Activated CD4-positive, alpha-beta T cell treated with anti-CD3 and anti-CD28 coated beads for 24 hours (primary cell): ENCODE measurements around the gene TLX3.

ENCODE experiments used
- DNase-seq, 2 donors: peaks; one replicate each; pipeline ENCODE4 v3.0.0-alpha.2; 2020; ENCODE audit warnings: low read depth in 2 of 2

Gene TLX3

GRCh38 chr5:171306166-171306565 lies 2.9 kb upstream of the TLX3 start:
- no peak for DNase-seq

DNA sequence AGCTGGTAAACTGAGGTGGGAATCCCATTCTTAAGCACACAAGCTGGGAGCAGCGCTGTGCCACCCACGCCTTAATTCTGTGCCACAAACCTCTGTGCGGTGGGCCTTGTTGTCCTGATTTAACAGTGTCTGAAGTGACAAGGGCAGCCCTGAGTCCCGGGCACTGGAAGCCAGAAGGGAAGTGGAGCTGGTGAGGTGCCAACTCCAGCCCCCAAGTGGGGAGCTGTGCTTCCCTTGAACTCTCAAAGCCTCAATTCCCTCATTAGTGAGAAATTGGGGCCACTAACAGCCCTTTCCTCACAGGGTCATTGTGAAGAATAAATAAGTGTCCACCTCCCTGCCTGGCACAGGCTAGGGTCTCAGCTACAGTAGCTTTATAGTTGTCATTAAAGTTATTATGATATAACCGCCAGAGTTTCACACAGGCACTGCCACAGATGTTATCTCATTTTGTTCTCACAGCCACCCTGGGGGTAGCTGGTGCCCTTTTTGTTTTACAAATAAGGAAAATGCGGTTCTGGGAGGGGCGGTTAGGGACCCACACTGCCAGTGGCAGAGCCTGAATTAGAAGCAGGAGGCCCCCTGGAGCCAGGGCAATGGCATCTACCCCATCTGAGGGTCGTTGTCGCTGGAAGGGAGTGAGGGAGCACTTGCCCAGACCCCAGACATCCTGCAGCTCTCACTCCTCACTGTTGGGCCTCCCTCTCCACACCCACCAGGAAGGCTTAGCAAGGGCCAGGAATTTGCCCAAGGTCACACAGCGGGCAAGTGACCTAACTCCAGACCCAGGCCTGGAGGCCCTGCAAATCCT lies 2.1 kb upstream of the TLX3 start:
- DNase-seq, result no peak

GRCh38 chr5:171307789-171308452 lies 1.1 kb upstream of the TLX3 start:
- no peak for DNase-seq

DNA sequence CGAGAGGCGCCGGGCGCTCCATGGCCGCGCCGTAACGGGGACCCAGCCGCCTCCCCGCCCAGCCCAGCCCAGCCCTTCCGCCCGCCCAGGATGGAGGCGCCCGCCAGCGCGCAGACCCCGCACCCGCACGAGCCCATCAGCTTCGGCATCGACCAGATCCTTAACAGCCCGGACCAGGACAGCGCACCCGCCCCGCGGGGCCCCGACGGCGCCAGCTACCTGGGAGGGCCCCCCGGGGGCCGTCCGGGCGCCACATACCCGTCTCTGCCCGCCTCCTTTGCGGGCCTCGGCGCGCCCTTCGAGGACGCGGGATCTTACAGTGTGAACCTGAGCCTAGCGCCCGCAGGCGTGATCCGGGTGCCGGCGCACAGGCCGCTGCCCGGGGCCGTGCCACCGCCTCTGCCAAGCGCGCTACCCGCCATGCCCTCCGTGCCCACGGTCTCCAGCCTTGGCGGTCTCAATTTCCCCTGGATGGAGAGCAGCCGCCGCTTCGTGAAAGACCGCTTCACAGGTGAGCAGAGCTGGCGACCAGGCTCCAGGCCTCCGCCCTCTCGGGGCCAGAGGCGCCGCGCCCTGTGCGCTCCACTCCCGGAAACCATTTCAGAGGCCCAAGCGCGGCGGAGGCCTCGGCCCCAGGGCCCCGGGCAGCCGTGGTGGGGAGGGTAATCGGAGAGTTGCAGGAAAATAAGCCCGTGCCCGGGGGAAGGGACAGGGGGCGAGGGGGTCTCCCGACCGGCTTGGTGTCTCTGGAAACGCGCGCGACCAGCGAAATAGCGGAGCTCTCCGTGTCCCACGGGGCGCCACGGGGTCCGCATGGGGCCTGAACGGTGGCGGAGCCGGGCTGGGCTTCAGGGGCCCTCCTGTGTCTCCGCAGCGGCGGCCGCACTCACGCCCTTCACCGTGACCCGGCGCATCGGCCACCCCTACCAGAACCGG lies 496 bp downstream of the TLX3 start:
- no peak for DNase-seq

GRCh38 chr5:171310212-171310818 lies 1.3 kb downstream of the TLX3 start:
- DNase-seq, result peak in 1 of 2 donors; percentile 19

- no peak for DNase-seq
Measured at GRCh38 chr5:171310819-171311321, 1.8 kb downstream of the TLX3 start.

GRCh38 chr5:171311322-171312077 lies 2.5 kb downstream of the TLX3 start:
- DNase-seq, result no peak

DNA sequence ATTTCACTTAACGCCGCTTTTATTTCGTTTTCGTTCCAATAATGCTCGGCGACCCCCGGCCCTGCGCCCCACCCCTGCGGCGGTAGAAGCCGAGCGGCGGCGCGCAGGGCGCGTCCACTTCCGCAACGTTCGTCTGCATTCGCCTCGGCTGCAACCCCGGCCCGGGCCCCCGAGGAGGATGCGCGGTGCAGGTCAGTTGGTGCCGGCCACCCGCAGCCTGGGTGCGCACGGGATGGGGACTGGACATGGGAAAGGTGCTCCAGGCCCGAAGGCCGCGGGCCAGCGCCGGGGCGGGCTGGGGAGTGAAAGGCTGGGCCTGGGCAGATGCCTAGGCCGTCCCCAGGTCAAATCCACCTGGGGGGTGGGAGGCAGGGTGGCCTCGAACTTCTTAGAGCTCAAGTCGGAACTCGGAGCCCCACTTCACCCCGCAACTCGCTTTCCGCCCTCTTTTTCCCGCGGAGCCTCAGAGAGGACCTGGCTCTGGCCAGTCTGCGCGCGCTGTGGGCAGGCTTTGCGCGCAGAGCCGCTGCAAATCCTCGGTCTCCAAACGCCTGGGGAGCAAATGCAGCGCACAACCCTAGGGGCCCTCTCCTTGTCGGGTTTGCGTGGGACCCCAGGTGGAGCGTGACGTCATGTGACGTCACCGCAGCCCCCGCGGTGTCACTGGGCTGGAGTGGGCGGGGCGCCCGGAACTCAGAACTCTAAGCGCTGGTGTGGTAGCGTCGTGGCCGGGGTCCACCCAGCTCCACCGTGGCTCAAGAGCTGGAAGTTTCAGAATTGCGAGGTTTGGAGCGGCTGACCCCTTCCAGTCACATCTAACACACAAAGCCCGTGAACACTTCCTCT lies 3.3 kb downstream of the TLX3 start:
- DNase-seq, result no peak

GRCh38 chr5:171313481-171314206 lies 4.6 kb downstream of the TLX3 start:
- DNase-seq, result no peak

- DNase-seq, result no peak
Measured at GRCh38 chr5:171314728-171315385, 5.8 kb downstream of the TLX3 start.

DNA sequence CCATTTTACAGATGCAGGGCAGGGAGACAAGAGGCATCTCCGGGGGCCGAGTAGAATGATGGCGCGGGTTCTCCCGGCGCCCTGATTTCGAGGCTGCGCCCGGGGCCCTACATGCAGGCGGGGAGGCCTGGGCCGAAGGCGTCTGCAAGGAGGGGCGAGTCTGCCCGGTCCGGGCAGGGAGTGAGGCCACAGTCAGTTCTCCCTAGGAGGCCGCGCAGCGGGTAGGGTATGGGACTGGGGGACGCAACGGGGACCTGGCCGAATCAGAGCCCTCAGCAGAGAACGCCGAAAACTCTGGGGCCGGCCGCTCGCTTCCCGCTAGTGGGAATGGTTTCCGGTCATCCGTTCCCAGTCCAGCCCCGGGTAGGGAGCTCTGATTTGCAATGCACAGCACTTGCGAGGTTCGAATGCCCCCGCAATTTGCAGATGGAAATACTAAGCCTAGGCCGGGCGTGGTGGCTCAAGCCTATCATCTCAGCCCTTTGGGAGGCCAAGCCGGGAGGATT lies 6.4 kb downstream of the TLX3 start:
- DNase-seq, result no peak

GRCh38 chr5:171315925-171316257 lies 6.8 kb downstream of the TLX3 start:
- no peak for DNase-seq

DNA sequence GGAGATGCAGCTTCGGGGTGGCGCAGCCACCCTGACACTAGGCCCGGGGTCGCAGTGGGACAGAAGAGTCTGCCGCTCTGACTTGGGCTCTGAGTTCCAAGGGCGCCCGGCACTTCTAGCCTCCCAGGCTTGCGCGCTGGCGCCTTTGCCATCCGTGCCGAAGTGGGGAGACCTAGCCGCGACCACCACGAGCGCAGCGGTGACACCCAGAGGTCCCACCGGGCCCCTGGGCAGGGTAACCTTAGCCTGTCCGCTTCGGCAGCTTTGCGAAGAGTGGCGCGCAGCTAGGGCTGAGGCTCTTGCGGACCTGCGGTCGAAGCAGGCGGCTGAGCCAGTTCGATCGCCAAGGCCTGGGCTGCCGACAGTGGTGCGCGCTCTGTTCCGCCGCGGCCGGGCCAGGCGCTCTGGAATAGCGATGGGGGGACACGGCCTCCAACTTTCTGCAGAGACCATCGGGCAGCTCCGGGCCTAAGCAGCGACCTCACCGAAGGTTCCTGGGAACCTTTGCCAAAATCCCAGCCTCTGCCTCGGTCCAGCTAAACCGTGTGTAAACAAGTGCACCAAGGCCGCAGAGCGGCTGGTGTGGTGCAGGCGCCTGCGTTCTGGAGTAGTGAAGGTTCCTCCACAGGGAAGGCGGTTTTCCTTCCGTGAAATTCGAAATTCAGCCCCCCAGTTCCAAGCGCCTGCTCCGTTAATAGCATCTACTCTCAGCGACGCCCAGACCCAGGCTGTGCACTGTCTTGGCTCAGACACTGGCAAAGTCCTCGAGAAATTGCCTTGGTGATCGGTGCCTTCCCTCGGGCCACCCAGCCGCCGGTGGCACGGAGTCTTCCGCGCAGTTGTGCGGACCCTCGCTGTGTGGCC lies 7.4 kb downstream of the TLX3 start:
- no peak for DNase-seq

GRCh38 chr5:171317230-171317629 lies 8.2 kb downstream of the TLX3 start:
- no peak for DNase-seq

DNA sequence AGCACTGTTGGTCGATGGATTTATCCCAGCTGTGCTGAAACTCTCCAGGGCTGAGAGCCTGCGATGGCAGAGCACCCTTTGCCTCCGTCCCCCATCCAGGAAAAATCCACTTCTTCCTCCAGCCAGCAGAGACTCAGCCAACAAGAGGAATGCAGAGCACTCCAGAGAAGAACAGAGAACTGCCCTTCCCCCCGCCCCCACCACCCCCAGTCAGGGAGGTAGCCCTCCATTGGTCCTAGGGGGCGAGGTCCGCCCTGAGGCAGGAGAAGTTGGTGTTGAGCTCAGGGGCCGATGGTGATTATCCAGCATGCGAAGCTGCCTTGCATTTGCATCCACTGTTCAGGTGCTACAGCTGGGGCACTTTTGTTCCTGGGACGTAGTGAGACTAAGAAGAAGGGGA lies 9.0 kb downstream of the TLX3 start:
- no peak for DNase-seq

- no peak for DNase-seq
Measured at GRCh38 chr5:171321447-171321846, 12.4 kb downstream of the TLX3 start.

GRCh38 chr5:171322527-171322926 lies 13.5 kb downstream of the TLX3 start:
- DNase-seq, result no peak

DNA sequence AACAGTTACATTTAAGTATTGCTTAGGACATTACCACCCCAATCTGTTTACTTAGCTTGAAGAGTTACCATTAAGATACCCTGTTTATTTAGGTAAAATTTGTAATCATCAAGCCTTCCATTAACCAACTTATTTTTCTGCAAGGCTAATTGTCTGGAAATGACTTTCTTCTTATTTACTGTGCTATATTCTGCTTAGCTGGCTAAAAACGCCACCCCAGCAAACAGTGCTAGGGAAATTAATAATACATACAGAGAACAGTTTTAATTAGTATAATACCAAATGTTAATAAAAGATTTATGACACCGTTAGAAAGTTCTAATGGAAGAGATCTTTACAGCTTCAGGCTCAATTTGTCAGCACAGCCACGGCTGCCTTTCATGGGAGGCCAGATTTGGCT lies 14.0 kb downstream of the TLX3 start:
- no peak for DNase-seq
